ENCODE results near the gene TDP2.
"Not testable (repeated sequence)": the region's sequence is repeated elsewhere in the genome, so short reads cannot be mapped to it uniquely, and the experiment has no call there.

TDP2 gene

DNA sequence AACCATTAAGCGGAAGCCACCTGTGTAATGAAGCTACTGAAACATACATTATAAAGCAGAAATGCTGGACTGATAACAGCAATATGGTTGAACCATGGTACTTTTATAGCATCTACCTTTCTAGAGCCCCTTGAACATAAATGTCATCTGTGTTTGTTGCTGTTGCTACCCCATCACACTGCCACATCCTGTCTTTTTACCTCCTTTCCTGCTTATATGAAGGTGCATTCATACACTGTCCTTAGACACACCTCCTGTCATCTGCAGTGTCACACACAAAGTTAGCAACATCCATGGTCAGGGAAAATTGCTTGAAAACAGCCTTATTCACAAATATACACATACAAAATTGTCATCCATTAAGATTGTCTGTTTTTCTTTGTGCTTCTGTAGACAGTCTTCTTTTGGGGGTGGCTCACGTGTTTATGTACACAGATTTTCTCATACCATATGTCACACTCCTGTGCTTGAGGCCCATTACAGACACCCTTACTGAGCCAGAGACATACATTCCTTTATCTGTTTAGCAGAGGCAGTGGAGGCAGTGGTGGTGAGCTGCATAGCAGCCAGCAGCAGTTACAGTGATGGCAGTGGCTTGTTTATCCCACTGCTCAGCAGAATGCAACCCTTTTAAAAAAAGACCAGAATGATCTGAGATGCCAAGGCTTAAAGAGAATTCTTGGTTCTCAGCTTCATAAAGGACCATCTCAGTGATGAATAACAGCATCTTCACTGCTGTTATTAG, 26.3 kb upstream of the TDP2 start:
- Histone ChIP-seq H3K4me3 (ENCODE audit: low read length) (no peak overlapping the region), H3K27me3 (ENCODE audit: control insufficient read depth, insufficient read depth, low read length) (no peaks in the 10 kb centered on the region), H3K36me3 (ENCODE audit: insufficient read depth, low read length) (no peaks in the 10 kb centered on the region), H3K4me2 (ENCODE audit: low read length) (no peak overlapping the region), H3K9ac (ENCODE audit: low read depth, low read length) (no peak overlapping the region), H3K9me3 (replicated peaks; ENCODE audit: low read length) (no peaks in the 10 kb centered on the region), H3K4me1 (ENCODE audit: control insufficient read depth, insufficient read depth, low read length) (peaks cover 6% of the 10 kb centered on the region)

DNA sequence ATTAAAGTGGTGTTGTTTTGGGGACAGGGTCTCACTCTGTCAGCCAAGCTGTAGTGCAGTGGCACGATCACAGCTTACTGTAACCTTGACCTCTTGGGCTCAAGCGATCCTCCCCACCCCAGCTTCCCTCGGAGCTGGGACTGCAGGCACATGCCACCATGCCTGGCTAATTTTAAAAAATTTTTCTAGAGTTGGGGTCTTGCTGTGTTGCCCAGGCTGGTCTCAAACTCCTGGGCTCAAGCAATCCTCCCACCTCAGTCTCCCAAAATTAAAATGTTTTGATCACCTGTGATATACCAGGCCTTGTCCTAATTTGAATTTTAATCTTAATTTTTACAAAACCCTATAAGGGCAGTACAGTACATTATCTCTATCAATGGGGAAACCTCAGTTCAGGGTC, 25.7 kb upstream of the TDP2 start:
- Histone ChIP-seq H3K4me3 (ENCODE audit: low read length) (no peak overlapping the region), H3K4me2 (ENCODE audit: low read length) (no peak overlapping the region), H3K9ac (ENCODE audit: low read depth, low read length) (no peak overlapping the region), H3K27me3 (ENCODE audit: control insufficient read depth, insufficient read depth, low read length) (no peaks in the 10 kb centered on the region), H3K4me1 (ENCODE audit: control insufficient read depth, insufficient read depth, low read length) (peaks cover 6% of the 10 kb centered on the region), H3K36me3 (ENCODE audit: insufficient read depth, low read length) (no peaks in the 10 kb centered on the region), H3K9me3 (replicated peaks; ENCODE audit: low read length) (no peaks in the 10 kb centered on the region)

DNA sequence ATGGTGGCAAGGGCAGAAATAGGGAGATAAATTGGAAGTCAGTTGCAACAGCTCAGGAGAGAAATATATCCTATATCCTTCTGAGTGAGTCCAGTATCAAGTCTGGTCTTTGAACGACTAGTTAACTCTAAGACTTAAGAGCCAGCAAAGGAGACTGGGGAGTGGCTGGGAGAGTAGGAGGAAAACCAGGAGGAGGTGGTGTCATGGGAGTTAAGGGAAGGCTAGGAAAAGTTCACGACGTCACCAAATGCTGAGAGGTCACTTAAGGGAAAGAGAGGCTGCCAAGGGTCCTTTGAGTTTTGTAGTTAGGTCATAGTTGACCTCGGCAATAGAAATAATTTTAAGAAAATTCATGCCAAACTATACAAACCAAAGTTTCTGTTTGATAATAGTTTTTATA, 25.3 kb upstream of the TDP2 start:
- H3K9ac ChIP-seq (ENCODE audit: low read depth, low read length) = no peak overlapping the region
- H3K9me3 ChIP-seq (replicated peaks; ENCODE audit: low read length) = no peaks in the 10 kb centered on the region
- H3K4me3 ChIP-seq (ENCODE audit: low read length) = no peak overlapping the region
- no peaks in the 10 kb centered on the region for H3K36me3 ChIP-seq (ENCODE audit: insufficient read depth, low read length)
- no peak overlapping the region for H3K4me2 ChIP-seq (ENCODE audit: low read length)
- no peaks in the 10 kb centered on the region for H3K27me3 ChIP-seq (ENCODE audit: control insufficient read depth, insufficient read depth, low read length)
- H3K4me1 ChIP-seq (ENCODE audit: control insufficient read depth, insufficient read depth, low read length) = peaks cover 6% of the 10 kb centered on the region

DNA sequence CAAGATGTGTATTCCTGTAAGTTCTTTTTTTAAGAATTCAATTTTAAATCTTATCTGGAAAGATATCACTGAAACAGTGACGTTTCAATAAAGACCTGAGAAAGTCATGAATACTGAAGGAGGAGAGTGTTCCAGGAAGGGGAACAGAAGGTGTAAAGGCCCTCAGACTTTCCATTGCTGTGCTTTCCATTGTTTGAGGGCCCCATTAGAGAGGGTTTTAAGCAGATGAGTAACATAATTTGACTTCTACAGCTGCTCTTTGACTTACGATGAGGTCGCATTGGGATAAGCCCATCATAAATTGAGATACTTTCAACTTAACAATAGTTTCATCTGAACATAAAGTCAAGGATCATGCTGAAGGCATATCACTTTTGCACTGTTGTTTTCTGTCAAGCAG, 24.9 kb upstream of the TDP2 start:
- Histone ChIP-seq H3K27me3 (ENCODE audit: control insufficient read depth, insufficient read depth, low read length) (no peaks in the 10 kb centered on the region), H3K36me3 (ENCODE audit: insufficient read depth, low read length) (no peaks in the 10 kb centered on the region), H3K4me3 (ENCODE audit: low read length) (no peak overlapping the region), H3K4me2 (ENCODE audit: low read length) (no peak overlapping the region), H3K9ac (ENCODE audit: low read depth, low read length) (no peak overlapping the region), H3K4me1 (ENCODE audit: control insufficient read depth, insufficient read depth, low read length) (peaks cover 6% of the 10 kb centered on the region), H3K9me3 (replicated peaks; ENCODE audit: low read length) (no peaks in the 10 kb centered on the region)

DNA sequence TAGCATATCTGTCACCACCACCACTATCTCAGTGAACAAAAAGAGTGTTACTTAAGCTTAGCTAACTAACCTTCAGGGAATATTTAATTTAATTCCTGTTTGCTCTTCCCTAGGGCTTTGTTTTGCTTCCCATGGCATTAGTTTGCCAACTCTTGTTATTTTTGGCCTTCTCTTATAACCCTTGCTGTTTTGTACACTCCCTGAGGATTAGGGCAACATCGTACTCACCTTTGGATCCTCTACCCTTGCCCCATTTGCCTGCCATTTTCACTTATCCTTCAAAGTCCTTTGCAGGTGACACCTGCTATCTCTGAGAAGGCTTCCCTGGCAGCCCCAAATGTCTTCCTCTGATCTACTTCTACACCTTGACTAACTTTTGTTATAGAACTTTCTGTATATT, 23.9 kb upstream of the TDP2 start:
- Histone ChIP-seq H3K27me3 (ENCODE audit: control insufficient read depth, insufficient read depth, low read length) (no peaks in the 10 kb centered on the region), H3K4me1 (ENCODE audit: control insufficient read depth, insufficient read depth, low read length) (peaks cover 6% of the 10 kb centered on the region), H3K4me2 (ENCODE audit: low read length) (no peak overlapping the region), H3K9me3 (replicated peaks; ENCODE audit: low read length) (no peaks in the 10 kb centered on the region), H3K36me3 (ENCODE audit: insufficient read depth, low read length) (no peaks in the 10 kb centered on the region), H3K4me3 (ENCODE audit: low read length) (no peak overlapping the region), H3K9ac (ENCODE audit: low read depth, low read length) (no peak overlapping the region)

DNA sequence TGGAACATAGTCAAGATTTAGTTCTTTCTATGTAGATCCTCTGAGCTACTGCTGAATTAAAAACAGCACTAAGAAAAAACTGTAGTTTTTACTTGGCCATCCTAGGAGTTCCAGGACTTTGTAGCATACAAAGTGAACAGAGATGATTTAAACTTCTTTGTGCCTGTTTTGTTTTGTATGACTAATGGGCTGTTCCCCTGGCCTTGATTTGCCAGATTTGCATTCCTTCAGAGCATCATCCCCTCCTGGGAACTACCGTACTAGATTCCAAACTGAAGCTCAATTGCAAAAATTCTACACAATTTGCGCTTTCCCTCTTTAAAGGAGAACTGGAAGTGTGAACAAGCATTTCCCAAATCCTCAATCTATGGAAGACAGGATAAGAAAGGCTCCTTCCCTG, 23.3 kb upstream of the TDP2 start:
- no peak overlapping the region for H3K4me3 ChIP-seq (ENCODE audit: low read length)
- no peaks in the 10 kb centered on the region for H3K36me3 ChIP-seq (ENCODE audit: insufficient read depth, low read length)
- no peaks in the 10 kb centered on the region for H3K9me3 ChIP-seq (replicated peaks; ENCODE audit: low read length)
- H3K4me2 ChIP-seq (ENCODE audit: low read length) = no peak overlapping the region
- no peaks in the 10 kb centered on the region for H3K27me3 ChIP-seq (ENCODE audit: control insufficient read depth, insufficient read depth, low read length)
- H3K9ac ChIP-seq (ENCODE audit: low read depth, low read length) = no peak overlapping the region
- peaks cover 6% of the 10 kb centered on the region for H3K4me1 ChIP-seq (ENCODE audit: control insufficient read depth, insufficient read depth, low read length)

DNA sequence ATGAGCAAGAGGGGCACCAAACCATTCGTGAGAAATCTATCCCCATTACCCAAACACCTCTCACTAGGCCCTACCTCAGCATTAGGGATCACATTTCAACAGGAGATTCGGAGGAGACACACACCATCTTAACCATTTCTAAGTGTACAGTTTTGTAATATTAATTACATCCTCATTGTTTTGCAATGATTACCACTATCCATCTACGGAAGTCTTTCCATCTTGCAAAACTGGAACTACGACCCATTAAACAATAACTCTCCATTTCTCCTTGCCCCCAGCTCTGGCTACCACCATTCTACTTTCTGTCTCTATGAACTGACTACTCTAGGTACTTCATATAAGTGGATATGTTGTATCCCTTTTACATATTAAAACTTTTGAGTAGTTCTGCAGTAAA, 20.2 kb upstream of the TDP2 start:
- H3K4me3 ChIP-seq (ENCODE audit: low read length) = no peak overlapping the region
- H3K4me1 ChIP-seq (ENCODE audit: control insufficient read depth, insufficient read depth, low read length) = peaks cover 6% of the 10 kb centered on the region
- H3K9ac ChIP-seq (ENCODE audit: low read depth, low read length) = no peak overlapping the region
- no peaks in the 10 kb centered on the region for H3K9me3 ChIP-seq (replicated peaks; ENCODE audit: low read length)
- no peaks in the 10 kb centered on the region for H3K36me3 ChIP-seq (ENCODE audit: insufficient read depth, low read length)
- no peak overlapping the region for H3K4me2 ChIP-seq (ENCODE audit: low read length)
- H3K27me3 ChIP-seq (ENCODE audit: control insufficient read depth, insufficient read depth, low read length) = no peaks in the 10 kb centered on the region

DNA sequence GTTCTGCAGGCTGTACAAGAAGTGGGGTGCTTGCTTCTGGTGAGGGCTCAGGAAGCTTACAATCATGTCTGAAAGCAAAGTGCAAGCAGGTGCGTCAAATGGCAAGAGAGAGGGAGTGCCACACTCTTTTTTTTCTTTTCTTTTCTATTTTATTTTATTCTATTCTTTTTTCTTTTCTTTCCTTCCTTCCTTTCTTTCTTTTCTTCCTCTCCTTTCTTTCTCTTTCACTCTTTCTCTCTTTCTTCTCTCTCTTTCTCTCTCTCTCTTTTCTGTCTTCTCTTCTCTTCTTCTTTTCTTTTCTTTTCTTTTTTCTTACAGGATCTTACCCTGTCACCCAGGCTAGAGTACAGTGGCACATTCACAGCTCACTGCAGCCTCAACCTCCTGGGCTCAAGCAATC, 19.7 kb upstream of the TDP2 start:
- H3K9ac ChIP-seq (ENCODE audit: low read depth, low read length) = no peak overlapping the region
- peaks cover 6% of the 10 kb centered on the region for H3K4me1 ChIP-seq (ENCODE audit: control insufficient read depth, insufficient read depth, low read length)
- H3K4me3 ChIP-seq (ENCODE audit: low read length) = no peak overlapping the region
- no peaks in the 10 kb centered on the region for H3K36me3 ChIP-seq (ENCODE audit: insufficient read depth, low read length)
- H3K9me3 ChIP-seq (replicated peaks; ENCODE audit: low read length) = no peaks in the 10 kb centered on the region
- H3K27me3 ChIP-seq (ENCODE audit: control insufficient read depth, insufficient read depth, low read length) = no peaks in the 10 kb centered on the region
- H3K4me2 ChIP-seq (ENCODE audit: low read length) = no peak overlapping the region

DNA sequence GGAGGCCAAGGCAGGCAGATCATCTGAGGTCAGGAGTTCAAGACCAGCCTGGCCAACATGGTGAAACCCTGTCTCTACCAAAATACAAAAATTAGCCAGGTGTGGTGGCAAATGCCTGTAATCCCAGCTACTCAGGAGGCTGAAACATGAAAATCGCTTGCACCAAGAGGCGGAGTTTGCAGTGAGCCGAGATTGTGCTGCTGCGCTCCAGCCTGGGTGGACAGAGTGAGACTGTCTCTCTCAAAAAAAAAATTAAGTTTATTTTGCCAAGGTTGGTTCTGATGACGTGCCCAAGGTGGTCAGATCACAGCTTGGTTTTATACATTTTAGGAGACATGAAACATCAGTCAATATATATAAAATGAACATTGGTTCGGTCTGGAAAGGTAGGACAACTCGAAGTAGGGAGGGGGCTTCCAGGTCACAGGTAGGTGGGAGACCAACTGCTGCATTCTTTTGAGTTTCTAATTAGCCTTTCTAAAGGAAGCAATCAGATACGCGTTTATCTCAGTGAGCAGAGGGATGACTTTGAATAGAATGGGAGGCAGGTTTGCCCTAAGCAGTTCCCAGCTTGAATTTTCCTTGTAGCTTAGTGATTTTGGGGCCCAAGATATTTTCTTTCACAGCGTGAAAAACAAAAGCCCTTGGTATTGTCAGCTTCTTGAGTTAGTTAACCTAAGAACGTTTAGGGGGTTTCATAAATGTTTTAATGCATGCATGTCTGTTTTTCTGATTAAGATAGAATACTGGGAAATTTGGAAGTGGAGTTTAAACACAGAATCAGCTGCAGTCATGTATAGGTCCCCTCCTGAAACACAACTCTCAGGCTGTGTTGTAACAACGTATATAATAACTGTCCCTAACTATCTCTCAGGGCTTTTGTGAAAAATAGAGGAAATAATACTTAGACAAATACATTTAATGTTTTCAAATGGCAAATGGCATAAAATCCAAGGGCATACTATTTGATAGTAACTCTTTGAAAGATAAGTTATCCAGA, 16.9 kb upstream of the TDP2 start:
- Histone ChIP-seq H3K9ac (ENCODE audit: low read depth, low read length) (no peak overlapping the region), H3K4me2 (ENCODE audit: low read length) (no peak overlapping the region), H3K4me1 (ENCODE audit: control insufficient read depth, insufficient read depth, low read length) (no peaks in the 10 kb centered on the region), H3K9me3 (replicated peaks; ENCODE audit: low read length) (no peaks in the 10 kb centered on the region), H3K27me3 (ENCODE audit: control insufficient read depth, insufficient read depth, low read length) (no peaks in the 10 kb centered on the region), H3K4me3 (ENCODE audit: low read length) (no peak overlapping the region), H3K36me3 (ENCODE audit: insufficient read depth, low read length) (no peaks in the 10 kb centered on the region)

DNA sequence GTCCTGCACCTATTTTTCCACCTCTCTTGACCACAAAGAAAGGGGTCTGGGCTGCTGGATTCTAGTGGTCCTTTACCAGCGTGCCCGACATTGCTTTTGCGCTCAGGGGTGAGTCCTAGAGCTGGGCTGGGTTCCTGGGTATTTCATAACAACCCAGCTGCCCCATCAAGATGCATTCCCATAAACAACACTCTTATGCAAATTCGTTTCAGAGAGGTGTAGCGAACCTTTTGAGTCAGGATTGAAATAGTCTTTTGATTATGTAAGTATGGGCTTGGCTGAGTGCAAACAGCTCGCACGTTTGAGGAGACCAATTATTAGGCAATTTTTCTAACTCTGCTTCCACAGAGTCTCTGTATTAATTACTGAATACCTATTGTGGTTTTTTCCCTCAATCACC, 13.9 kb upstream of the TDP2 start:
- Histone ChIP-seq H3K9me3 (replicated peaks; ENCODE audit: low read length) (no peaks in the 10 kb centered on the region), H3K9ac (ENCODE audit: low read depth, low read length) (no peak overlapping the region), H3K36me3 (ENCODE audit: insufficient read depth, low read length) (no peaks in the 10 kb centered on the region), H3K4me1 (ENCODE audit: control insufficient read depth, insufficient read depth, low read length) (no peaks in the 10 kb centered on the region), H3K27me3 (ENCODE audit: control insufficient read depth, insufficient read depth, low read length) (no peaks in the 10 kb centered on the region), H3K4me2 (ENCODE audit: low read length) (no peak overlapping the region), H3K4me3 (ENCODE audit: low read length) (no peak overlapping the region)

DNA sequence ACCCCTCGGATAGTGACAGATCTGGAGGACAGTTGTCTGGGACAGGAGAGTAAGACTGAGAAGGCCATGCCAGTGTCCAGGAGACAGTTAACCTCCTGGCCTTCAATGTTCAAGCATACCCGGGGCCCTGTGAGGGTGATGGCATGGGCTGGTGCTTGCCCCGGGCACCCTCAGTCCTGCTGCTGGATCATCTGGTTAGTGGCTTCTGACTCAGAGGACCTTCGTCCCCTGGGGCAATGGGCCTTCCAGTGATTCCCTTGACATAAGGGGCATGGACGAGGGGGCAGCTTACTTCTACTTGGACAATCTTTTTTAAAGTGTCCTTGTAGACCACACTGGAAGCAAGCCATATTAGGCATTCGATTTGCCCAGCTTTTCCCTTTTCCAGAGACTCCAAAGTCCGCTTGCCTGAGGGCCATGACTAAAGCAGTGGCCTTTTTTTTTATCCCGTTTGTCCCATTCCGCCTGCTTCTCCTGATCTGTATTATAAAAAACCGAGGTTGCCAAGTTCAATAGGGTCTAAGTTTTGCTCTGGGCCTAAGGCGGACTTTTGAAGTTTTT, 12.2 kb upstream of the TDP2 start:
- not testable (repeated sequence) for H3K9ac ChIP-seq (ENCODE audit: low read depth, low read length); H3K36me3 ChIP-seq (ENCODE audit: insufficient read depth, low read length); H3K4me2 ChIP-seq (ENCODE audit: low read length); H3K9me3 ChIP-seq (replicated peaks; ENCODE audit: low read length); H3K27me3 ChIP-seq (ENCODE audit: control insufficient read depth, insufficient read depth, low read length); H3K4me1 ChIP-seq (ENCODE audit: control insufficient read depth, insufficient read depth, low read length); H3K4me3 ChIP-seq (ENCODE audit: low read length)
